T-helper 9 cell (primary cell): ENCODE measurements around the gene NCAM1.

Experiments
- DNase-seq: peaks from one replicate; pipeline ENCODE4 v3.0.0-alpha.2; 2020

The NCAM1 gene

GRCh38 chr11:113213549-113213948 lies 252.3 kb downstream of the NCAM1 start:
- DNase-seq, result no peak

- no peak for DNase-seq
Measured at GRCh38 chr11:113222241-113222640, 261.0 kb downstream of the NCAM1 start.

DNA sequence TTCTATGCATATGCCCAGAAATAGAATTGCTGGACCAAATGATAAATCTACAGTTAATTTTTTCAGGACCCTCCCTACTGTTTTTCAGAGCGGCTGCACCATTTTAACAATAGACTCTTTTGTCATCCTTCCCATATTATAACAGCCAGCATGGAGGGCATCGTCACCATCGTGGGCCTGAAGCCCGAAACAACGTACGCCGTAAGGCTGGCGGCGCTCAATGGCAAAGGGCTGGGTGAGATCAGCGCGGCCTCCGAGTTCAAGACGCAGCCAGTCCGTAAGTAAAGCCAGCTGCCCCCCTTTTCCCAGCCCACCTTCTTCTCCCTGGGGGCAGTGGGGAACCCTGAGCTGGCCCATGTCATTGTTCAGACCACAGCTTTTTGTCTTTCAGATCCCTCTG lies 273.7 kb downstream of the NCAM1 start:
- DNase-seq, result no peak

- DNase-seq, result no peak
Measured at GRCh38 chr11:113237261-113237660, 276.0 kb downstream of the NCAM1 start.

DNA sequence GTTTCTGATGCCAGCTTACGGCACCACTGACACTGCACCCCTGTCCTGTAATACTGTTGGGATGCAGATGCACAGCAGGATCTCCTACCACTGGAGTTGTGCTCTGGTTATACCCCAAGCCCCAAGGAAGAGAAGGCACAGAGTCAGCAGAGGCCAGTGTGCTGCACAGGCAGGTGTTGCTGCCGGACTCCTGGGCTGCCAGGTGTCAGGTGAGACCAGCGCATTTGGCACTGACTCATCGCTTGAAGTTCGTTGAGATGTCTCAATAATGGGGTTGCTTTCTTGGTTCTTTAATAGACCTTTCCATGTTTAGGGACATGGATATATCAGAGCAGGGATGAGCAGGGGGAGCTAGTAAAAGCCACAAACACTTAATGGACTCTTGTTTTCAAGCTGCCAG lies 277.5 kb downstream of the NCAM1 start:
- no peak for DNase-seq

GRCh38 chr11:113240389-113240788 lies 279.2 kb downstream of the NCAM1 start:
- DNase-seq, result no peak

DNA sequence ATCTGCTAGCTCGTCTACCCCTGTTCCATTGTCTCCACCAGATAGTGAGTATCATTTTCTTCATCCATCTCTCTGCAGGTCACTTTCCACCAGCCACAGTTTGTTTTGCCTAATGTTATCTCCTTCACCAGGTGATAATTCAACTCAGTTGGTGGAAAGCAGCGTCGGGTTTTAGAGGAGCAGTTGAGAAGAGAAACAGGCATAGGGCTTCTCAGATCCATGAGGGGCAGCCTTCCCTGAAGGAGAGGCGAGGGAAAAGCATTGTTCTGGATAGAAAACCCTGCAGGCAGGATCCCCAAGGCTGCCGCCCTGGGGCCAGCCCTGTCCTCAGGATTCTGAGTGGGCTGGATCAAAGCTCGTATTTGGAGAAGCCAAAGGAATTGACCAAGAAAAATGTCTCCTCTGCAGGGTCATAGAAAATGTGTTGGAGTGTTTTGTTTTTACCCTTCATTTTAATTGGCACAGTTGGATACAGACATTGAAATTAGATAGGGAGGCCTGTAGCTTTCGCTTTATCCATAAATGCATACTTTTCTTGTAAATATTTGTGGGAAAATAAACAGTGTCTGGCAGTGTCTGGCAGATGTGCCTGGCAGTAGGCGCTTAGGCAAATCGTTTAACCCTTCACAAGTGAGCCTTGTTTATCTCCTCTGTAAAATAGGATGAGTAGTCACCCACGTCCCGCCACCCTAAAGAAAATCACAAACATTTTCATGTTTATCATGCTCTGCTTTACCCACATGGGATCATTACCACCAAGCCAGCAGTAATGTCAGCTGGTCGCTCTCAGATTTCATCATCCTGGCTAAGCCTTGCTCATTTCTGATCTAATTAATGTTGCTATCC lies 279.8 kb downstream of the NCAM1 start:
- DNase-seq, result no peak

GRCh38 chr11:113241636-113242054 lies 280.4 kb downstream of the NCAM1 start:
- DNase-seq, result no peak

GRCh38 chr11:113242060-113242459 lies 280.8 kb downstream of the NCAM1 start:
- no peak for DNase-seq

DNA sequence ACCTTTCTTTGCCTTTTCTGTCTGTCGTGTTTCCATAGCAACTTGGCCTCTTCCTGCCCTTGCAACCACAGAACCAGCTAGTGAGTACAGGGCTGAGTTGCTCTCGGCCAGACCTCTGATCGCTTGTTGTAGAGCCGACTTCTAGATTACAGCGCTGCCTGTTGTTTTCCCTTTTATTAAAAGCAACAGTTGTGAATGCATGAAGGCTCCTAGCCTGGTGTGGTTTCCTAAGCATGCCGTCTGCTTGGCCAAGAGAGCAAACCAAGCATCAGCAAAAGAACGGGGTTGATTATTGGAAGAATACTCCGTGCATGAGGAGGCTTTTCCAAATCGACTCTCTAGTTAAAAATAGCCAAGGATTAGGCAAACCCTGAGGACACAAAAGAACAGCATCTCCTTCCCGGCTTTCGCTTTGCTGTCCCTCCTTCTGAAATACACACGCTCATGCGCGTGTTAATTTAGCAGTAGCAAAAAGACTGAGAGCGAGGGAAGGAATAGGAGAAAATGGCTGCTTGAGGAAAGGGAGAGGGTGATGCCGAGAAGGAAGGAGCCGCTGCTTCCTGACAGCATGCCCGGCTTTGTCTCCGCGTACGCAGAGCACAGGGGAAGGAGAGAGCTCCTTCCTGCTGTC lies 281.7 kb downstream of the NCAM1 start:
- no peak for DNase-seq

GRCh38 chr11:113243696-113244095 lies 282.5 kb downstream of the NCAM1 start:
- no peak for DNase-seq

- no peak for DNase-seq
Measured at GRCh38 chr11:113245216-113245615, 284.0 kb downstream of the NCAM1 start.

- no peak for DNase-seq
Measured at GRCh38 chr11:113247221-113247620, 286.0 kb downstream of the NCAM1 start.

GRCh38 chr11:113247966-113248365 lies 286.7 kb downstream of the NCAM1 start:
- no peak for DNase-seq

DNA sequence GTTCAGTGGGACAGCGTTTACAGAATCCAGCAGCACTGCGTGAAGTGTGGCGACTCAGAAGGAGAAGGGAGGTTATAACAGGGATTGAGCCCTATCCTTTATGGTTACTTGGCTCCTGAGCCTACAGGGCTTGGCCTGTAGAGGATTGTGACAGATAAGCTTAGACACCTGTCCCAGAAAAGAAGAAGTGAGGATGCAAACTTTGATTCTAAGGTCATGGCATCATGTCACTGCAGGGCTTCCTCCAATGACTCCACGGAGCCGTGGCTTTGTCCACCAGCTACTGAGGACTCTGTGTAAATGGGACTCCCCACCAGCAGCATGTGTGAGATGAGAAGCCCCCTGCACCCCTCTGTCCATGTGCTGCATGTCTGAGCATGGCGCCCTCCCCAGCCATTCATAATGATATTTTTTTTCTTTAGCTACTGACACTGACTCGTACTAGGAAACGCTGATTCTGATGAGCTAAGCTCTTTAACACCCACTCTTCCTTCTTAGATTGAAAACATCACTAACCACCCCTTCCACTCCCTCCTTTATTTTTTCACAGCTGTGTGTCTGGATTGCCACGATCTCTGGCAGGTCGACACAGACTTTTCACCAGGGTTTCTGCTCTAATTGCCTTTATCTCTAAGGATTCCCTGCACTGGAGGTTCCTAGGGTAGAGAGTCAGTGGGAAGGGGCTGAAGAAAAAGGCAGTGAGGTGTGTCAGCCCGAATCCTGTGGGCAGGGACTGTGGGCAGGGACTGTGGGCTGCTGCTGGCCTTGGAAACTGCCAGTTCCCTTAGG lies 287.7 kb downstream of the NCAM1 start:
- DNase-seq, result no peak

- DNase-seq, result no peak
Measured at GRCh38 chr11:113249491-113249763, 288.2 kb downstream of the NCAM1 start.

- DNase-seq, result no peak
Measured at GRCh38 chr11:113249786-113250185, 288.6 kb downstream of the NCAM1 start.

- DNase-seq, result no peak
Measured at GRCh38 chr11:113251281-113251680, 290.1 kb downstream of the NCAM1 start.

GRCh38 chr11:113253406-113253805 lies 292.2 kb downstream of the NCAM1 start:
- no peak for DNase-seq

DNA sequence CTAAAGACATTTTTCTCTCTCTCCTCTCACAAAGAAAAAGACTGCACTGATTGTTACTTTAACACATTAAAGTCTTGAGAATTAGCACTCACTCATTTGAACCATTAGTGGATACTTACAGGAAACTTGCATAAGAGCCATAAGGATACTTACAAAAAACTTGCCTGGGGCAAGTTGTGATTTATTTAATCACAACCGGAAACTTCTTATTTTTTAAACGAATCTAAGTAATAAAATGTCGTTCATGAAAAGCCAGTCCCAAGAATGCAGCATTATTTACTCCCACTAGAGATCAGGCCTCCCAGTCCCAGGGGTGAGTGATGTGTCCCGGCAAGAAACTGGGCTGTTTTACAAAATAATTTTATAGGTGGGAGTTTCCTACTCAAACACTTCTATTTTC lies 293.9 kb downstream of the NCAM1 start:
- DNase-seq, result no peak

DNA sequence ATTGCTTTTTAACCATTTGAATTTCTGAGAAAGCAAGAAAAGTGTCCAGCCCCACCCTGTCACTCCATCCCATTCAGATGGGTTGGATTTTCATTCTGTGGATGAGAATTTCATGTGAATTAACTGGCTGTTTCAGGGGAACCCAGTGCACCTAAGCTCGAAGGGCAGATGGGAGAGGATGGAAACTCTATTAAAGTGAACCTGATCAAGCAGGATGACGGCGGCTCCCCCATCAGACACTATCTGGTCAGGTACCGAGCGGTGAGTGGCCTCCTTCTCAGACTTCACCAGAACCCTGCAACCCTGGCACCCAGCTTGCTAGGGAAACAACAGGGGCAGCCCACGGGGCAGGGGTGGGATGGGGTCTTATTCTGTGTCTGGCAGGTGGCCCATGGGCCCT lies 294.5 kb downstream of the NCAM1 start:
- DNase-seq, result no peak

DNA sequence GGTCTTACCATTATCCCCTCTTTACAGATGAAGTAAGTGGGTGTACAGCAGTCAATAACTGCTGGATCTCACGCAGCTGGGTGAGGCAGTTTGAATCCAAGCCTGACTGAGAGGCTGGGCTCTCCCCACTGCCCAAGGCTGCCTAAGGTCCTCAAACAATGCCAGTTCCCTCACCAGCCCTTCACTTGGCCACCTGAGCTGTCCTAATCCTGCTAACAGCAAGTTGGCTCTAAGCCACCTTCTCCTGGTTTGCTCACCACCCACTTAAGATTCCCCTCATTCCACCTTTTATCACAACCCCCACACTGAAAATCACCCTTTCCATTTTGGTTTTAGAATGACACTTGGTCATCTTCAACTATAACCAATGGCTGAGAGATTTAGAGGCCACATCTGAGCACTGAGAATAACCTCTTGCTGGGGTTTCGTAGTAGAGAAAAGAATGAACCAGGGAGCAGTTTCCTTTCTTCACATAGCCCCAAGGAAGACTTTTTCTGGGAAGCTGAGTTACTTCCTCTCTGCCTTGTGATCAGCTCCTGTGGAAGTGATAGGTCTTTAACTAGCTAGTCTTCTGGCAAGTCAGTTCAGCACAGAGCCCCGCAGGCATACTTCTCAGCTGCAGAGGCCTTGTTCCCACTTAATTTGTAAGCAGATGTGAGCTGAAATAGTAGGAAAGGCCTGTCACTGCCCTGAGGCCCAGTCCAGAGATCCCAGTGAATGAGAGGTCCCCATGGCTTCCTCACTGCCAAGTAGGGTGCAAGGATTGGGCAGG lies 295.4 kb downstream of the NCAM1 start:
- no peak for DNase-seq

- no peak for DNase-seq
Measured at GRCh38 chr11:113260096-113260425, 298.8 kb downstream of the NCAM1 start.
